Left ventricle myocardium superior (tissue), 1 donor: Measurements from ENCODE around the gene AKT1S1. TPM values are rescaled to one million over a fixed set of nuclear protein-coding genes. Genes with fewer than 3 reads are reported as not detected.
"Not testable (repeated sequence)": the region's sequence is repeated elsewhere in the genome, so short reads cannot be mapped to it uniquely, and the experiment has no call there.

Experiments used
- ATAC-seq: fragments of 200-7000 bp; cut with Tn5 transposase; one replicate; pipeline ENCODE4 v1.9.1; 2020; ENCODE audit warnings: mild to moderate bottlenecking, moderate library complexity
- DNase-seq: peaks from one replicate; pipeline ENCODE4 v3.0.0-alpha.2; 2020
- intact Hi-C: fragments of 100-400 bp; cut with micrococcal nuclease; formaldehyde crosslinking; loops from one replicate; pipeline ENCODE4 v1.11.0; 2022
- long read RNA-seq: library from polyadenylated mRNA; unstranded; transcript quantifications from one replicate; pipeline ENCODE4 v2.0.0, GENCODE V29; 2021
- total RNA-seq: library from RNA; stranded (reverse); fragmentation: NEBNext Ultra II Directional; extraction: Animal tissue kit (Norgen Biotek cat#: 25700); gene quantifications from one replicate; pipeline ENCODE4 v1.2.1, GENCODE V29; 2021
- donor health status: DM: no; HTN: yes; CAD: no; lungs with severe emphysema.

The AKT1S1 gene
- total RNA-seq: 41.2 TPM
- long read RNA-seq, partial matches to known transcripts: 0 of 10 reads
- long read RNA-seq, other reads (novel, unspliced or antisense): 6 of 10 reads

DNA sequence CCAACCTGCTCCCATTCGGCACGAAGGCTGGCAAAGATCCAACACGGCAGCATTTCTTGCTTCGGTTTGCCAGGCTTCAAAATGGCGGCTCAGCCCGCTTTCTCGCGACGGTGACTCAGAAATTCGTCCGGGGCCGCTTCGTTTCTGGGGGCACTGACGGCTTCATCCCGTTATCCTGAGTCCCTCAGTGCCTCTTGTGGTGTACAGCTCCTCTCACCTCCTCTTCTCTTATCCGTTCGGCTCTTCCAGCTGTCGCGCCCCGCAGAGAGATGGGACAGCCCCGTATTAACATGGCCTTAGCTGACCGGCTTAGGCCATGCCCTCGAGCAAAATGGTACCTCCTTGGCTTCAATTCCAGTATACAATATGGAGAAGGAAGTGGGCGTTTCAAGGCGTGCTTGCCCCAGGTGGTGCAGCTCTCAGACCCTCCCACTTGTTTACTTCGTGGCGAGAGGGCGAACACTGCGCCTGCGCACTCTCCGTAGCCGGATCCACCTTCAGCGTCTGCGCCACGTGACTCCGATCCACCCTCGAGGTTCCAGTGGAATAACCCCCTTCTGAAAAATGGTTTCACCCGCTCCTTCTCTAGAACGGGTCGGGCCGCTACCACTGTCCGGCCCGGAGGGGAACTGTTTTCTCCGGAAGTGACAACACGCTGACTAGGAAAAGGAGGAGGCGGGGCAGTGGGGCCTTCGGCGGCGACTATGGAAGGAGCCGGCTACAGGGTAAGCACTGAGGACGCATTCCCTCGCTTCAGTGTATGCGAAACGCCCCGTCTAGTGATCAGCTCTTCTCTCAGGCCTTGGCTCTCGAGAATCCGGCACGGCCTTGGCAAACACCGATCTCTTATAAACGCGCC lies at the start of gene AKT1S1, which contains the start of gene TBC1D17:
TSS of gene AKT1S1 (minus strand) at position 336 of the 859 bp plus-strand sequence. CDS start 4,060 bp downstream, outside the sequence.
TSS of gene TBC1D17 (plus strand) at position 683 of the 859 bp plus-strand sequence. CDS start at position 705, 22 bp downstream.
- intact Hi-C loops: no loop called here
- DNase-seq (peak; percentile 99), ATAC-seq (peak; percentile 78)

DNA sequence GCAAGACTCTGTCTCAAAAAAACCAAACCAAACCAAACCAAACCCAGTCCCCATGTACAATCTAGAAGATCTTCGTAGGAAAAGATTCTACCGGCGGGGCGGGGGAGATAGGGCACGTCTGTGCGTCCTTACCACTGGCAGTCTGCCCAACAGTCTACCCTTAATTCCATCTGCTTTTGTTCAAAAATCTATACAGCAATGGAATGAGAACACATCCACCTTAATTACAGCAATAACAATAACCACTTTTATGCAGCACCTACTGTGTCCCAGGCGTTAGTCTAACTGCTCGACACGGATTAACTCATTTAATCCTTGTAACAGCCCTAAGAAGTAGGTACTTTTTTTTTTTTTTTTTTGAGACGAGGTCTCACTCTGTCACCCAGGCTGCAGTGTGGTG lies 49.4 kb upstream of the AKT1S1 start:
- no peak for DNase-seq
- ATAC-seq: no peak
- intact Hi-C loops: no loop called here

DNA sequence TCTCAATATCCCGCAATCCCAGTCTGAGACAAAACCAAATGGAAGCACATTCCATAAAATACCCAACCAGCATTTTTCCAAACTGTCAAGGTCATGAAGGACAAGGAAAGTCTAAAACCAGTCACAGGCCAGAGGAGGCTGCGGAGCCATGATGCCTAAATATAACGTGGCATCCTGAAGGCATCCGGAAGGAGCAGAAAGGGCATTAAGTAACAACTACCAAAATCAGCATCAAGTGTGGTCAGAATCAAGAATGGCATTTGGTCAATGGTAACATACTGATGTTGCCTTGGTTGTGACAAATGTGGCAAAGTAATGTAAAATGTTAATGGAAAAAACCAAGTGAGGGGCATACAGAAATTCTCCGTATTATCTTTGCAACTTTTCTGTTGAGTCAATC lies 48.3 kb upstream of the AKT1S1 start:
- intact Hi-C loops: no loop called here
- DNase-seq: no peak
- ATAC-seq: no peak

DNA sequence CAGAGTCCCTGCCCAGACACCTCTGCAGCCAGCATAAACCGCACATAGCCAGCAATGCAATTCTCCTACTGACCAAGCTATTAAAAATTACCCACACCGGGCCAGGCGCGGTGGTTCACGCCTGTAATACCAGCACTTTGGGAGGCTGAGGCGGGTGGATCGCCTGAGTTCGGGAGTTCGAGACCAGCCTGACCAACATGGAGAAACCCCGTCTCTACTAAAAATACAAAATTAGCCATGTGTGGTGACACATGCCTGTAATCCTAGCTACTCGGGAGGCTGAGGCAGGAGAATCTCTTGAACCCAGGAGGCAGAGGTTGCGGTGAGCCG lies 47.7 kb upstream of the AKT1S1 start:
- ATAC-seq, intact Hi-C loops, DNase-seq: not testable (repeated sequence)

DNA sequence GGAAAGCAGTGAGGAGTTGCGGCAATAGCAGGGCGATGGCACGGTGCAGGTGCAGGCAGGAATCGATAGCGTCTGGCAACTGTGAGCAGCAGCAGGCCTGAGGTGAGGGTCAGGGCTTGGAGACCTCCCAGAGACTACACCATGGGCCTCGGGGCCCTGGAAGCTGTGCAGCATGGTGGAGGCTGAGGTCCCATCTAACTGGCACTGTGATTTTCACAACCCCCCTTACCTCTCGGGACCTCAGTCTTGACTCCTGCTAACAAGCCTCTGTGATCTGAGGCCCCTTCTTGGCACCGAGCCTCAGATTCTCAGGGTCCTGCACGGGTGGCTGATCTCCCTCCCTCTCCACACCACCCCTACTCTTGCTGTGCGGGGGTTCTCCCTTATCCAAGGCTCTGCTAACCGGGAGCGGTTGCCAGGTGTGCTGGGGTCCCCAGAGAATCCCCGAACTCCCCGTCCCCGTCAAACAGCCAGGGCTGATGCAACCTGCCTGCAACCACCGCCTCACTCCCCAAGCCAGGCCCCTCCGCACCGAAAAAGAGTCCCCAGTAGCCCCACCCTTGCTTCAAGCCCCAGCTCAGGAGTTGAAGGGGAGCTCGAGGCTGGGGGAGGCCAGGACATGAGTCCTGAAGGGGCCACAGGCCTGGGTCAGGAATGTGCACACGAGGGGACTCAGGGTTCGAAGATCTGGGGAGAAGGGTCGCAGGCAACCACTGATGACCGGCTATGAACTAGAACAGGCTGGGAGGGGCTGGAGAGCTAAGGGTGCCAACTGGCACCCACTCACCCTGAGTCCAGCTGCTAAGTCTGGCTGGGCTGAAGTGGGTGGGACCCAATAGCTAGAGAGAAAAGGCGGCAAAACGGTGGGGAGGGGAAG lies 47.1 kb upstream of the AKT1S1 start:
- ATAC-seq (no peak), DNase-seq (no peak)
- intact Hi-C loops: no loop called here

DNA sequence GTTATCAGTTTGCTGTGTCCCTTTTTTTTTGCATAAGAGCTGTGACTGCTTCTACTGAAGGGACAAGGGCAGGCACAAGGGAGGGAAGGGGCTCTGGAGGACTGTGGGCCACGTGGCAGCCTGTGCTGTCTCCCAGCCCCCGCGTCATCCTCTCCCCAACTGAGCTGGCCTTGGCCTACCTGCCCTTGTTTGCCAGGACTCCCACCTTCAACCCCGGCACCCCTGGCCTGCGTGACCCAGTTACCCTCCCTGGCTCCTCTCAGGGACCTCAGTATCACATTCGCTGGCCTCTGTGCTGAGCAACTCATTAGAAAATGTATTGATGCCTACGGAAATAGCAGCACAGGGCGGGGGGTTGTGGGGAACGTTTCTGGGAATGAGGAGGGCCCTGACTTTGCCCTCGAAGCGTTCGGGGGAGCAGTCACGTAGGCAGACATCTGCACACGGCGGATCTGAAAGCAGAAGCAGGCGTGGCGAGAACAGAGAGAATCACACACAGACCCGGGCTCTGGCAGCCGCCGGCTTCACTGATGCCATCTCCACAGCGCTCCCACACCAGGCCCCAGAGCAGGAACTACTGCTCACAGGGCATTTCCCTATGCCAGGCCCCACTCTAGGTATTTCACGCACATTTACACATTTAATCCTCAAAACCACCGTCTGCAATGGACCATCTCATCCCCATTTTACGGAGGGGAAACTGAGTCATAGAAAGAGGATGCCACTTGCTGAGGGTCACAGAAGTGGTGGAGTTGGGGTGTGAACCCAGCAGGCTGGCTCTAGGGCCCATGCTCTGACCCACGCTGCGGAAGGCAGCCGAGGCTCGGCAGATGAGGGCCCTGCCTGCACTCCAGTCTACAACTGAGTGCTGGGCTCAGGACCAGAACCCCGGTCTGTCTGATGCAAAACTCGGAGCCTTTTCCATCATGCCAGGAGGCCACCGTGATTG lies 46.2 kb upstream of the AKT1S1 start:
- intact Hi-C loops: no loop called here
- peak; percentile 38 for DNase-seq
- no peak for ATAC-seq

DNA sequence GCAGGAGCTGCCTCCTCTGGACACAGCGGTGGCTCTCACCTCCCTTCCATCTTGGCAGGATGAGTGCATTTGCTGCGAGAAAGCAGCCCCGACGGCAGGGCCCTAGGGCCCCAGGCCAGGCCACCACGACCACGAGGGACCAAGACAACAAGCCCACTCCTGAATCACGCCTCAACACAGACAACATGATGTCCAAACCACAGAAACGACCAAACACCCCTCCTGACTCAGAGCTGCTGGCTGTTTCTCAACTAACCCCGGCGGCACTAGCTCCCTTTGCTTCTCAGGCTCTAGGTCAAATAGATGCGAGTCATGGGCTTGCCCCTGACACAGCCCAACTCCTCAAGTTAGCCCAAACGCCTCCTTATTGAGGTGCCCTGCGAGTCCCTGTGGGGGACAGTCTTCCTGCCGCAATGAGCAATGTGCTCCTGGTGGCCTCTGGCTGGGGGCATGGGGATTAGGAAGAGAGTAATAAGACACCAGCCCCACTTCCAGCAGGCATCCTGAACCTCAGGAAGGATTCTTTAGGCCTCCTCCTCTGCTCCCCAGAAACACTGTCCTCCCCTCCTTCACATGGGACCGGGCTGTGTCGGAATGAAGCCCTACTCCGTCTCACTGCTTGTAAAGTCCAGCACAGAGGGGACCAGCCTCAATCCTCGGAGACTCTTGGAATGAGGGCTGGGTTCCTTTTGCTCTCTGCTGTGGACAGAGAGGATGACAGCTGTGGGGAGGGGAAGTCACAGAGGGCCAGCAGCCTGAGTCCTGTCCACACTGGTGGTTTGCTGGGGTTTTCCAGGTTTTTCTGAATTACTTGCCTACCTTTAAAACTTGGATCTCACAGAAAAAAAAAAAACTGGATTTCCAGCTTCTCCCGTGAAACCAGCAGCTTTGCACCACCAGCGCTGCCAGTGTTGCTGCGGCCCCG lies 45.0 kb upstream of the AKT1S1 start:
- ATAC-seq (no peak), DNase-seq (no peak)
- intact Hi-C loops: no loop called here

DNA sequence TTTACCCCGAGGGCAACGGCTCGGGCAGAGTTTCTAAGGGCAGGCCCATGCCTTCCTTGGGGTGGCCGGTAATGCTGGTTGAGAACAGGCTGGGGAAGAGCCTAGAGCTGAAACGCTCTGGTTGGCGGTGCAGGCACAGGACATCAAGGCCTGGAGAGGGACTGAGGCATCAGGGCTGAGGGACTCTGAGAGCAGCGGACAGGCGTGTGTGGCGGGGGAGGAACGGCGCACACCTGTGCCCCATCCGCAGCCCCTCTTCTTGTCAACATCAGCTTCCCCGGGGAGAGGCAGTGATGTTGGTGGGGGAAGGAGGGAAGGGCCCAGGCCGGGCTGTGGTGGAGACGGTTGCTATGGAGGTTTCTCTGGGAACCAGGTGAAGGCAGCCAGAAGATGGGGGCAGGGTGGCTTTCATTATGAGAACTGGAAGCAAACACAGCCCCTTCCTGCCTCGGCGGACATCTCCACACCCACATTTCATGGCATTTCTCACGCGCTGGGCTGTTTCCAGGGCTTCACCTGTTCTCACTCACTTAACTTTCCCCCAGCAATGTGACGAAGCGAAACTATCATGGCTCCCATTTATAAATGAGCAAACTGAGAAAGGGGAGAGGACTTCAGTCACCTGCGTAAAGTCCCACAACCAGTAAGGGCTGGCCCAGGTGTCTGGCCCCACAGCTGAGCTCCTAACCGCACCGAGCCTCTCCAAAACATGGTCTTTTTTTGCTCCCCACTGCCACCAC lies 43.6 kb upstream of the AKT1S1 start:
- intact Hi-C loops: no loop called here
- DNase-seq: no peak
- no peak for ATAC-seq

DNA sequence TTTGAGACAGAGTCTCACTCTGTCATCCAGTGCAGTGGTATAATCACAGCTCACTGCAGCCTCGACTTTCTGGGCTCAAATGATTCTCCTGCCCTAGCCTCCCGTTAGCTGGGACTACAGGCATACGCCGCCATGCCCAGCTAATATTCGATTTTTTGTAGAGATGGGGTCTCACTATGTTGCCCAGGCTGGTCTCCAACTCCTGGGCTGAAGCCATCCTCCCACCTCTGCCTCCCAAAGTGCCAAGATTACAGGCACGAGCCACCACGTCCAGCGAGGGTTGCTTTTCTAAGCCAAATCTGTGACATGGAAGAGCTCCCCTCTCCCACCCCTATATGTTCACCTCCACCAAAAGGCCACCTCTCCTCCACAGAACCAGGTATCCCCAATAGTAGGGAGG lies 40.9 kb upstream of the AKT1S1 start:
- no peak for DNase-seq
- ATAC-seq: no peak
- intact Hi-C loops: no loop called here

DNA sequence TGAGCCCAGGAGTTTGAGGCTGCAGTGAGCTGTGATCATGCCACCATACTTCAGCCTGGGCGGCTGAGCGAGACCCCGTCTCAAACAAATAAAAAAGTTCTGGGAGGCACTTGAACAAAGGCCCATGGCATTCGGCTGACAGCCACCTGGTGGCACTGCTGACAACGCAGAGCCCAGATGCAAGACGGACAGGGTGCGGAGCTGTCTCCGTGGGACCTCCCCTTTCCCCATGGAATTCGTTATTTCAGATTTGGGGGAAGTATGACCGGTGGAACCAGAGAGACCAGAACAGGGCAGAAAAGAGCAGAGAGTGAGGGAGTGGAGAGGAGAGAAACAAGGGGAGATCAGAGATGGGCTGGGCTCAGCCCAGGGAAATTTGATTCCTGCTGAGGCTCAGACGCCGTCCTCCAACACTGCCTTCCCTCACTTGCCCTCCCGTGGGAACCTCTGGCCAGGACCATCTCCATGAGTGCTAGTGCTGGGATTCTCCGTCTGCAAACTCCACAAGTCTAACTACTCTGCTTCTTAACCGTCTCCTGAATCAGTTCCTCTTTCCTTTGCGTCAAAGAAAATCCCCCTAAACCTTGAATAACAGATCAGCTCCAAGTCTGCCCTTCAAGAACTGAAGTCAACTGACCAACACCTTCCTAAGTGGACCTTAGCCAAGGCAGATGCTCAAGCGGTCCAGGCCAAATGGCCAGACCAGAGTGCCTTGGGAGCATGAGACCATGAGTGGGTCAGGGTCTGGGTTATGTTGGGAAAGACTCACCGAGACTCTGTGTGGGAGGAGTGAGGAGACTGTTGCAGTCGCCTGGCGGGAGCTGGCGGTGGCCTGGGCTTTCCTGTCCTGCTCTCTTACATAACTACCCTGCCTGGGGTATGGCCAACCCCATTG lies 39.9 kb upstream of the AKT1S1 start:
- intact Hi-C loops: no loop called here
- DNase-seq (no peak), ATAC-seq (no peak)

DNA sequence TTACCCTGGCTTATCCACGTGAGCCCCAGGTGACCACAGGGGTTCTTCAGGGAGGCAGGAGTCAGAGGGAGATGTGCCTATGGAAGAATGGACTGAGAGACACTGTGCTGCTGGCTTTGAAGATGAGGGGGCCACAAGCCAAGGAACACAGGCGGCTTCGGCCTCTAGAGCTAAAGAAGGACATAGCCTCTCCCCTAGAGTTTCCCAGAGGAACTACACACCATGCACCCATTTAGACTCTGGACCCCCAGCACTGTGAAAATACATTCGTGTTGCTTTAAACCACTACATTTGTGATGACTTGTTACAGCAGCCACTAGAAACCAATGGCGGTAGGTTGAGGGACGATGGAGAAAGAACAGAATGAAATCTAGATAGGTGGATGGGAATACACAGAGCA lies 38.1 kb upstream of the AKT1S1 start:
- intact Hi-C loops: no loop called here
- DNase-seq (no peak), ATAC-seq (no peak)

DNA sequence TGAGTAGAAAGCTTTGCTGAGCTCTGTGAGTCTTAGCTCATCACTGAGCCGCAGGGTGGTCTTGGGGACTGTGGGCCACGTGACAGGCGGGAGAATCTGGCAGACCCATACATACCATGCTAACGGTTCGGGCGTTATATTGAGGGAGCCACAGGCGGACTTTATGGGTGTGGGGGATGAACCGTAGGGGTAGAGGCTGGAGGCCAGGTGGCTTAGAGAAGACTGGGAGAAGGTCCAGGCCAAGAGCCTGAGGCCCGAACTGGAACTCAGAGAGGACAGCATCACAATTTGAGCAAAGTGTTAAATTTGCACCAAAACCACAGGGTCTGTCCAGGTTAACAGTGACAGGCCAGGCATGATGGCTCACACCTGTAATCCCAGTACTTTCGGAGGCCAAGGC lies 36.6 kb upstream of the AKT1S1 start:
- ATAC-seq: no peak
- intact Hi-C loops: no loop called here
- DNase-seq: no peak

DNA sequence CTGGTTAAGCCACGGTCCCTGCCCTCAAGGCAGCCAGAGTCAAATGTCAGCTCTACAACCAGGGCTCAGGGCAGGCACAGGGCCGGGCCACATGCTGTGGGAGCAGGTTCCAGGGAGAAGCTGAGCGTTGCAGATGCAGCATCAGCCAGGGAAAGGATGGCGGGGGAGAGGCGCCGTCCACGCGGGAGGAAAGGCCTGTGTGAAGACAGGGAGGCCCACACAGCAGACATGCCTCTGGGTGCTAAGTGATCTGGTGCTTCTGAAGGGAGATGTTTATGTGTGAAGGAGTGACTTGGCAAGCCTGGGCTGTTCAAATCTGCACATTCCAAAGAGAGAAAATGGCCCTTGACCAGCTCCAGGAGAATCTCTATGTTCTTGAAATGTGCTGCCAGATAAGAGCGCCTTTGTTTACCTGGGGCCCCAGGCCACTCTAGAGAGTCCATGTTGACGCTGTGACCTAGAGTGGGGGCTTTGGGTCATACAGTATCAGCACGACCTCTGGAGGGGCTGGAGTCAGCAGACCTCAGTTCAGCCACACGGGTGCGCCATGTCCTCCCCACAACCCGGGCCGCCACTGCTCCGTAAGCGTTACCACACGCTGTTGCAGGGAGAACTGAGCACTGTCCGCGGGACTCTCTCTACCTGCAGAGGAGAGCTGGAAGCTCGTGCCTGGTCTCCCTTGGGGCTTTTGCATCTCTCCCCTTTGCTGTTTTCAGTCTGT lies 36.0 kb upstream of the AKT1S1 start:
- ATAC-seq (no peak), DNase-seq (no peak)

DNA sequence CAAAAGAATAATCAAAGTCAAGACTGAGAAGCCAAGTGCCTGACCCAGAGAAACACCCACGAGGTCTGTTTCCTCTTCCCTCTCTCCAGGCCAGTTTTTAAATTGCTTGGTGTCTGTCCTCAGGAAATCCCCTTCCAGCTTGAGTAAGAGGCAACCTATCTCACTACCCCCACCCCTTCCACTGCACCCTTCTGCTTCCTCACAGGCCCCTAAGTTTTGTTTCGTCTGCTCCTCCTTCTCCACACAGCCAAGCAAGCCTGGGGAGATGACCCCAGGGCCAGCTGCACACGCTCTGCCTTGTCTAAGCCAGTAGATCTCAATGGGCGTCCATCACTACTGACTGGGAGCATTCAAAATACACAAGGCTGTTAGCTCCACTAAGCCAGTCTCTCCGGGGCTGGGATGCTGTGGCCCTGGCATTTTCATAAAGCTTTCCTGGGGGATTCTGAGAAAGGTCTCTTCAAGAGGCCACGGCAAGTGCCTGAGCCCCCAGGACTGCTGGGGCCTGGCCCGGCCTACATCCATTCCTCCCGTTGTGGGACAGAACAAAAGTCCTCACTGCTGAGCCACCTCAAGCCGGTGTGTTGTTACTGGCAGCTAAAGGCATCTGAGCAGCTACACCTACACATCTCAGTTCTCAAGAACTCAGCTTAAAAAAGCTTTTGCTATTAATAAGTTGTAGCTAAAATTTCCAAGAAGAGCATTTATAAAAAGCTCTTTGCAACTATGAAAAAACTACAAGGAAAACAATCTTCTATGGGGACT lies 34.4 kb upstream of the AKT1S1 start:
- intact Hi-C loops: no loop called here
- ATAC-seq (peak; percentile 36), DNase-seq (no peak)

More for the DNA sequence above, 36.0 kb upstream of the AKT1S1 start:
- intact Hi-C loops: no loop called here

DNA sequence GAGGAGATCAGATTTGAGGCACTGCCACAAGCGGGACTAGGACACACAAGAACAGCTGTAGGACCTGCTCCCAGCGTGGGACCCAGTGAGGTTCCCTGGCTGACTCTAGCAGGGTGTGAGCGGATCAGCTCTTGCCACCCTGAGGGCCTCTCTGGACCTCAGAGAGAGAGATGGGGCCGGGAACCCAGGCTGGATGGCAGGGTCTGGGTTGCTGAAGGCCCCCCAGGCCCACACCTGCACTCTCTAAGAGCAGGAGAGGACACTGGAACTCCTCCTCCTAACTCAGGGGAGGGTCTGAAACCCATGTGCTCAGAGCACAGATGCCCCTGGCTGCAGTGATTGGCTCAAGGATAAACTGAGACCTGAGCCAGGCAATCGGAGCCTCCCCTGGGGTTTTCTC lies 33.0 kb upstream of the AKT1S1 start:
- ATAC-seq: no peak
- intact Hi-C loops: no loop called here
- no peak for DNase-seq
